Retinal pigment epithelial cell (primary cell): ENCODE results near the gene FBLN1.

Experiments
- DNase-seq: peaks from one replicate; pipeline ENCODE4 v3.0.0-alpha.2; 2010; ENCODE audit warnings: low read depth
- H3K4me3 ChIP-seq: 2 replicates; pipeline ENCODE4 v1.5.1; 2011; ENCODE audit warnings: mild to moderate bottlenecking, low read length, control low read depth, moderate library complexity
- TF ChIP-seq, protein P1 (sequence below): conservative IDR thresholded peaks from 2 replicates; pipeline ENCODE4 v1.5.1; 2011; ENCODE audit warnings: low read depth, low read length, control low read depth, inconsistent platforms

Gene FBLN1

DNA sequence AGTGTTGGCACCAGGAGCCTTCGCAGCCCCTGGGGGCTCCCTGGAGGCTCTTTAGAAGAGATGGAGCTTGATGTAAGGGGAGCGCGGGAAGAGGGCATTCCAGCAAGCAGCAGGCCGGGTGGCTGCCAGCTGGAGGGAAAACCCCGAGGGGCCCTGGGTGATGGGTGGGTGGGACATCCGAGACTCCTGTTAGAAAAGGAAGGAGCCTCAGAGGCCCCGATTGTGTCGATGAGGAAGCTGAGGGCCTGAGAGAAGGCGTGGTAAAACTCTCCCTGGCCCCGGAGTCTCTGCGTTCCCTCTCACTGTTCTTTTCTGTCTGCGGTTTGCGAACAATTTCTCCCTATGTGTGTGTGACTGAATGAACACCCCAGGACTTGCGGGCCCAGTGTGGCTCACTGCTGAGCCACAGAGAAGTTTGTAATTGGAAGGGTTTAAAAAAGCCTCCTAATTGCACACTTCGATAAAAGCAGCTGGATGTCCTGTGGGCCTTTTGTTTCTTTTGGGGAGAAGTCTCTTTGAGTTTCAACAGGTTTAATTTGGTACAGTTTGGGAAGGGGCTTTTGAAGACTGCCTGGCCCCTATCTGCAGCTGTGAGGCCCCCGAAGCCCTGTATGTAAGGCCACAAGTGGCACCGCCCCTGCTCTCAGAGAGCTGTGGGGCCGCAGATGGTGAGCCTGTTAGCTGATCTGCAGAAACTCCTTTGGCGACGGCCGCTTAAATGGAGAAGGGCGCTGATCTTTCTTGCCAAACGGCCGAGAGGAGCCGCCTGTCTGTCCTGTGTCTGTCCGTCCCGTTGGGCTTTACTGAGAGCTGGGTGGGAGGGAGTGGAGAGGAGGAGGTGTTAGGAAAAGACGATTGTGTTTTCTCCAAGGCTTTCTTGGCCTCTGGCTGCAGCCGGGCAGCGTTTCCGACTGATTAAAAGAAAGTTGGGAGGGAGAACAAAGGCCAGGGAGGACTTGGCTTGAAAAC is 2.0 kb downstream of the FBLN1 start:
- no peak for DNase-seq
- peak overlapping the region; percentile 17 for H3K4me3 ChIP-seq
- TF ChIP-seq, protein P1, sequence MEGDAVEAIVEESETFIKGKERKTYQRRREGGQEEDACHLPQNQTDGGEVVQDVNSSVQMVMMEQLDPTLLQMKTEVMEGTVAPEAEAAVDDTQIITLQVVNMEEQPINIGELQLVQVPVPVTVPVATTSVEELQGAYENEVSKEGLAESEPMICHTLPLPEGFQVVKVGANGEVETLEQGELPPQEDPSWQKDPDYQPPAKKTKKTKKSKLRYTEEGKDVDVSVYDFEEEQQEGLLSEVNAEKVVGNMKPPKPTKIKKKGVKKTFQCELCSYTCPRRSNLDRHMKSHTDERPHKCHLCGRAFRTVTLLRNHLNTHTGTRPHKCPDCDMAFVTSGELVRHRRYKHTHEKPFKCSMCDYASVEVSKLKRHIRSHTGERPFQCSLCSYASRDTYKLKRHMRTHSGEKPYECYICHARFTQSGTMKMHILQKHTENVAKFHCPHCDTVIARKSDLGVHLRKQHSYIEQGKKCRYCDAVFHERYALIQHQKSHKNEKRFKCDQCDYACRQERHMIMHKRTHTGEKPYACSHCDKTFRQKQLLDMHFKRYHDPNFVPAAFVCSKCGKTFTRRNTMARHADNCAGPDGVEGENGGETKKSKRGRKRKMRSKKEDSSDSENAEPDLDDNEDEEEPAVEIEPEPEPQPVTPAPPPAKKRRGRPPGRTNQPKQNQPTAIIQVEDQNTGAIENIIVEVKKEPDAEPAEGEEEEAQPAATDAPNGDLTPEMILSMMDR: no peak

DNA sequence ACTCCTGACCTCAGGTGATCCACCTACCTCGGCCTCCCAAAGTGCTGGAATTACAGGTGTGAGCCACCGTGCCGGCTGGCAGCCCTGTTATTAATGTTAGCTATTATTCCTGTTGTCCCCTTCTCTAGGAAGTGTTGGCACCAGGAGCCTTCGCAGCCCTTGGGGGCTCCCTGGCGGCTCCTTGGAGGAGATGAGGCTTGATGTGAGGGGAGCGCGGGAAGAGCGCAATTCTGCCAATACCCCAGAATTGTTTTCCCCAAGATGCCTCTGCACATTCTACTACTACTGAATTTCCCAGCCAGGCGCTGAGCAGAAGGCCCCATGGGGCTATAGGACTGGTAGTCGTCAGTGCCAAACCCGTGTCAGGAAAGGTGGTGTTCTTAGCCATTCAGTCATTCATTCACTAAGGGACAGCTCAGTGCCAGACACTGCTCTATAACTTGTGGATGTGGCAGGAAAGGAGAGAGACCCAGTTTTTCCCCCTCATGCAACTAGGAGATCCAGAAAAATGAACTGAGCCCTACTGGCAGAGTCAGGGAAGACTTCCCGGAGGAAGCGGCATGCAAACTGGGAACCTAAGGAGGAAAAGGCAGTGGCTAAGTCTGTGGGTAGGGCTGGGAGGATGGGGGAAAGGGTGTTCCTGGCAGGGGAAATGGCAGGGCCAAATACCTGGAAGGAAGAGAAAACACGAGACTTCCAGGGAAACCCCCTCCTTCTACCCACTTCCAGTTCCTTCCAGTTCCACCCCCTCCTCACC is 3.5 kb downstream of the FBLN1 start:
- DNase-seq: no peak
- H3K4me3 ChIP-seq: no peak overlapping the region
- TF ChIP-seq, protein P1: no peak

DNA sequence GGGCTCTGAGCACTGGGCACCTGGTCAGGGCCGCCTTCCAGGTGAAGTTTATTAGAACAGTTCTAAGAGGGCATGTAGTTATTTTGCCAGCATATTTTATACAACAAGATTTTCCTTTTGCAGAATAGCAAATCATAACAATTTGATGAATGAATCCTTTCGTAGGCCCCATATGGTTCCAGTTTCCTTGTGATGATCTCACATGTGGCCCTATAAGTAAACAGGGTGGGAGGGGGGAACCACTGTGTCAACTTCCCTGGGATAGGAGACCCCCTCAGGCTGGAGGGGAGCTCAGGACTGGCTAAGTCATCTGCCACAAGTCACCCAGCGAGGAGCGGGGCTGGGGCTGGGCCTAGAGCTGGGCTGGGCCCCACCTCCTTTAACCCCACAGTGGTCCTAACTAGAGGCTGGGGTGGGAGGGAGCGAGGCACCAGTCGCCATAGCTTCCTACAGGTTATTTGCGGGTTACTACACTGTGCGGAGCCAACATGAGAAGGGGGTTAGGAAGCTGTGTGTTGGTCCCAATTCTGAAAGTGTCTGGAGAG is 4.2 kb downstream of the FBLN1 start:
- DNase-seq: no peak
- TF ChIP-seq, protein P1: no peak
- no peak overlapping the region for H3K4me3 ChIP-seq

DNA sequence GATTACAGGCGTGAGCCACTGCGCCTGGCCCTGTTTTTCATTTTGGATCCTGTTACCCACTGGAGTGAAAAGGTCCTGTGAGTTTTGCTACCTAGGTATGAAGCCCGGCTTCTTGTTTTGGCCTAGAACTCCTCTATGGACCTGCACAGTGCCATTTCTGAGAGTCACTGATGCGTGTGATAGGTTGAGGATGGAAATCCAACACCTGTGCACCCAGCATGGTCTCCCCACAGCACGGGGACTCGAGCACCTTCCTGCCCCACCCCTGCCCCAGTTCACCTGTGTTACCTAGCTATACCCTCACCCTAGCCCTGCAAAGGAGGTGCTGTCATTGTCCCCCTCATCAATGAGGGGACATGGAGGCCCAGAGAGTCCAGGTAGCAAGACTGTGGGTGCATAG is 5.1 kb downstream of the FBLN1 start:
- H3K4me3 ChIP-seq: no peak overlapping the region
- TF ChIP-seq, protein P1: no peak
- DNase-seq: no peak

DNA sequence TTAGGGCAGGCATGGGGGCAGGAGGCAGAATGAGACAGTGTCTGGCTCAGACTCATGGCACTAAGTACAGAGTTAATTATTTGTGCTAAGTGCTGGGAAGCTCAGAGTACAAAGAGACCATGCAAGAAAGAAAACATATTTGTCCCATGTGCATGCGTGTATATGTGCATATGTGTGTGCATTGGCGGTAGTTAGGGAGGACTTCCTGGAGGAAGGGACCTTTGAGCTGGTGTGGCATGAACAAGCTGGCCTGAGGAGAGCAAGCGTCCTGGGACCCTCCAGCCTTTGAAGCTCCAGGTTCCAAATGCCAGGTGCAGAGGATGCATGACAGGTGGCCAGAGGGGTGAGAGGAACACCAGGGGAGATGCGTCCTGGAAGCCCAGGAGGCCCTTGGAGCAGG is 6.1 kb downstream of the FBLN1 start:
- TF ChIP-seq, protein P1: no peak
- DNase-seq: no peak
- no peak overlapping the region for H3K4me3 ChIP-seq

DNA sequence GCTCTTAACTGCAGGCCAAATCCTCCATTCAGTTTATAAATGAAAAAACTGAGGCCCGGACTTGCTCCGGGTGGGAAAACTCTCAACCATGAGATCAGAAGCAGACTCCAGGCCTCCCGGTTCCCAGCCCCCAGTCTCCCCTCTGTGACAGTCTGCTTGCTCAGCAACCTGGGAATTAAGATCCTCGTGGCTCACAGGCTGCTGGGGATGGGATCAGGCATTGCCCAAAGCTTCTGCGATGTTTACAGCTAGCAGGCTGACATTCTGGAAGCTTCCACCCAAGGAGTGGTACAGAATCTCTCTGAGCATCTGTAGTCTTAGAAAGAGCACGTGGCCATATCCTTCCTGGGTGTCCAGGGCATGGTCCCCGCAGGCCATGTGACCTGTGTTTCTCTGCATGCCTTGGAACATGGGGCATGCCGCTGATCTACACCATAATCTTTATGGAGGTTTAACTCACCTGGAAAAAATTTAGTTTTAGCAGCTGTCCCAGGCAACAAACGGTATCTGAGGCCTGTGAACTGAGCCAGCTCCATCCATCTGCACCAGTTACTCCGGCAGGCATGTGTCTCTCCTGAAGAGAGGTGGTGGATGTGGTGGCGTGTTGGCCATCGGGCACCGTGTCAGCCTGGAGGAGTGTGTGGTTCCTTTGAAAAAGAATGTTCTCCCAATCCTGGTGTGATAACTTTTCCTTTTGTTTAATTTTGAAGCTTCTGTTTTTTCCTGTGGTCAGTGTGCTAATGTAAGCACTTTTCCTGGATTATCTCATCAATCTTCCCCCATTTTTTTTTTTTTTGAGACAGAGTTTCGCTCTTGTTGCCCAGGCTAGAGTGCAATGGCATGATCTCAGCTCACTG is 7.9 kb downstream of the FBLN1 start:
- DNase-seq: peak; percentile 55

More for the DNA sequence above, 7.9 kb downstream of the FBLN1 start:
- TF ChIP-seq, protein P1: no peak
- H3K4me3 ChIP-seq: no peak overlapping the region
